Neutrophil (primary cell): Measurements from ENCODE around the gene ASXL2.

Experiments used
- H3K27ac ChIP-seq: fragments of 200-600 bp; sonication (generic); 2 replicates; pipeline ENCODE4 v1.5.1; 2016; ENCODE audit warnings: mild to moderate bottlenecking, moderate library complexity
- H3K27me3 ChIP-seq: fragments of 200-600 bp; sonication (generic); 2 replicates; pipeline ENCODE4 v1.6.0; 2016; ENCODE audit warnings: mild to moderate bottlenecking
- H3K36me3 ChIP-seq: fragments of 200-600 bp; sonication (generic); 2 replicates; pipeline ENCODE4 v1.5.1; 2017
- H3K4me1 ChIP-seq, 2 experiments: fragments of 200-600 bp in 1 of 2; sonication (generic) in 1 of 2; 1 replicate in 1 of 2; 2 replicates in 1 of 2; pipeline versions ENCODE4 v1.5.1 to v1.6.1; 2013 to 2016; ENCODE audit warnings: low read depth in 1 of 2, low read length in 1 of 2, mild to moderate bottlenecking in 1 of 2, moderate library complexity in 1 of 2; ENCODE audit not compliant: control insufficient read depth in 1 of 2, insufficient read depth in 1 of 2
- H3K4me3 ChIP-seq, 2 experiments: fragments of 200-600 bp in 1 of 2; sonication (generic) in 1 of 2; 1 replicate in 1 of 2; 2 replicates in 1 of 2; pipeline ENCODE4 v1.5.1; 2013 to 2016; ENCODE audit warnings: low read depth in 1 of 2, low read length in 1 of 2, mild to moderate bottlenecking in 1 of 2, moderate library complexity in 1 of 2
- H3K9me3 ChIP-seq: fragments of 200-600 bp; sonication (generic); 2 replicates; pipeline ENCODE4 v1.5.1; 2016
- CTCF ChIP-seq: fragments of 200-600 bp; sonication (generic); IDR thresholded peaks from 2 replicates; pipeline ENCODE4 v1.5.1; 2016; ENCODE audit warnings: antibody characterized with exemption

Gene ASXL2

GRCh38 chr2:25728559-25728958 is 149.7 kb downstream of the ASXL2 start:
- H3K9me3 ChIP-seq = no peaks in the 10 kb centered on the region
- H3K36me3 ChIP-seq = no peaks in the 10 kb centered on the region
- no peaks in the 10 kb centered on the region for H3K27me3 ChIP-seq
- no peaks in the 10 kb centered on the region for H3K4me1 ChIP-seq
- no peak overlapping the region for H3K4me3 ChIP-seq
- no peak overlapping the region for H3K27ac ChIP-seq
- no peak for TF ChIP-seq CTCF

GRCh38 chr2:25726522-25726921 is 151.8 kb downstream of the ASXL2 start:
- no peaks in the 10 kb centered on the region for H3K4me1 ChIP-seq
- H3K27me3 ChIP-seq = no peaks in the 10 kb centered on the region
- H3K36me3 ChIP-seq = no peaks in the 10 kb centered on the region
- no peaks in the 10 kb centered on the region for H3K9me3 ChIP-seq
- H3K27ac ChIP-seq = no peak overlapping the region
- H3K4me3 ChIP-seq = no peak overlapping the region
- no peak for TF ChIP-seq CTCF

GRCh38 chr2:25725877-25726276 is 152.4 kb downstream of the ASXL2 start:
- Histone ChIP-seq H3K9me3 (no peaks in the 10 kb centered on the region), H3K27ac (no peak overlapping the region), H3K4me1 (no peaks in the 10 kb centered on the region), H3K4me3 (no peak overlapping the region), H3K36me3 (no peaks in the 10 kb centered on the region), H3K27me3 (no peaks in the 10 kb centered on the region)
- TF ChIP-seq CTCF = no peak

- no peaks in the 10 kb centered on the region for H3K36me3 ChIP-seq
- H3K9me3 ChIP-seq = no peaks in the 10 kb centered on the region
- no peak for TF ChIP-seq CTCF
- H3K27ac ChIP-seq = no peak overlapping the region
- no peak overlapping the region for H3K4me3 ChIP-seq
- no peaks in the 10 kb centered on the region for H3K27me3 ChIP-seq
- no peaks in the 10 kb centered on the region for H3K4me1 ChIP-seq
These were observed 153.5 kb downstream of the ASXL2 start for GRCh38 chr2:25724756-25725155.

- no peak for TF ChIP-seq CTCF
- no peaks in the 10 kb centered on the region for H3K36me3 ChIP-seq
- H3K4me3 ChIP-seq = no peak overlapping the region
- no peaks in the 10 kb centered on the region for H3K4me1 ChIP-seq
- H3K9me3 ChIP-seq = no peaks in the 10 kb centered on the region
- H3K27me3 ChIP-seq = no peaks in the 10 kb centered on the region
- H3K27ac ChIP-seq = no peak overlapping the region
These were observed 156.1 kb downstream of the ASXL2 start for GRCh38 chr2:25722224-25722623.

GRCh38 chr2:25720575-25720974 is 157.7 kb downstream of the ASXL2 start:
- no peak for TF ChIP-seq CTCF
- Histone ChIP-seq H3K27ac (no peak overlapping the region), H3K9me3 (no peaks in the 10 kb centered on the region)

More at GRCh38 chr2:25720575-25720974, 157.7 kb downstream of the ASXL2 start:
- Histone ChIP-seq H3K27me3 (no peaks in the 10 kb centered on the region), H3K4me3 (no peak overlapping the region), H3K4me1 (no peaks in the 10 kb centered on the region), H3K36me3 (no peaks in the 10 kb centered on the region)
